ENCODE results near the gene PHF20. TPM values are rescaled to one million over a fixed set of nuclear protein-coding genes. Genes with fewer than 3 reads are reported as not detected.
A peak's percentile ranks its signal among the peaks of the same experiment; 100 is the strongest.
"Not testable (repeated sequence)": the region's sequence is repeated elsewhere in the genome, so short reads cannot be mapped to it uniquely, and the experiment has no call there.

PHF20 gene
- total RNA-seq, 1 experiment from 2014 or later = 37.2 TPM

- CTCF ChIA-PET = interaction anchor here (0.6 to 3.7 kb wide), 8 partner anchors 13 to 212 kb away, joined by 3 to 36 read pairs (median 4); partner anchors contain the start of gene RBM39
- peak within 1 kb of the TSS; percentile 93 for H3K27ac ChIP-seq (ENCODE audit: low read length)
- no peaks in the 10 kb centered on the region for H3F3A ChIP-seq (ENCODE audit: low read length, unreplicated experiment)
- peak within 1 kb of the TSS; percentile 94 for H3K4me2 ChIP-seq (ENCODE audit: low read length)
- H4K20me1 ChIP-seq (ENCODE audit: low read length) = no peaks in the 10 kb centered on the region
- POLR2A ChIA-PET (ENCODE audit: unreplicated experiment) = interaction anchor here (0.5 to 2.5 kb wide), 7 partner anchors 37 to 229 kb away, joined by 3 to 27 read pairs (median 4); partner anchors contain the start of gene RBM39
- peaks cover 13% of the 10 kb centered on the region for H3K4me1 ChIP-seq (ENCODE audit: insufficient read depth, low read length)
- no peaks in the 10 kb centered on the region for H3K36me3 ChIP-seq (ENCODE audit: low read depth, low read length)
- TF ChIP-seq EZH2 (IDR thresholded peaks at IDR 0.05; ENCODE audit: low read length, unreplicated experiment) (no peak), CTCF (conservative IDR thresholded peaks at IDR 0.05; ENCODE audit: low read depth, low read length) (peak; percentile 94), EZH2phosphoT487 (IDR thresholded peaks at IDR 0.05; ENCODE audit: borderline replicate concordance, low read length) (peak; percentile 78)
- intact Hi-C loops (cut with micrococcal nuclease) = loop anchor here (2.0 kb wide), 1 partner anchor 38 kb away; no protein-coding TSS in a partner anchor
- no peaks in the 10 kb centered on the region for H3K9me3 ChIP-seq (ENCODE audit: low read length)
- peaks cover 31% of the 10 kb centered on the region for H3K79me2 ChIP-seq (ENCODE audit: low read length)
- peak within 1 kb of the TSS; percentile 98 for H3K9ac ChIP-seq (ENCODE audit: low read length)
- H2AFZ ChIP-seq (ENCODE audit: low read length) = peak within 1 kb of the TSS; percentile 96
- no peaks in the 10 kb centered on the region for H3K9me2 ChIP-seq (replicated peaks; ENCODE audit: low read length)
- H3K4me3 ChIP-seq (ENCODE audit: low read length) = peak within 1 kb of the TSS; percentile 95
- no TSS peak for BruUV-seq (replicated peaks)
- DNase-seq (peak; percentile 99), ATAC-seq (peak; percentile 88)
- no peaks in the 10 kb centered on the region for H3K27me3 ChIP-seq (ENCODE audit: low read length)
Measured at GRCh38 chr20:35954200-35954906, 182.5 kb downstream of the PHF20 start, which contains the start of gene SCAND1. SCAND1 (minus strand) TSS chr20:35954502; CDS start chr20:35954284, 218 bp downstream.

GRCh38 chr20:35954907-35955251 is 183.1 kb downstream of the PHF20 start:
- intact Hi-C loops (cut with micrococcal nuclease) = loop anchor here (2.0 kb wide), 1 partner anchor 38 kb away; no protein-coding TSS in a partner anchor
- Histone ChIP-seq H3K4me3 (ENCODE audit: low read length) (peak overlapping the region; percentile 95), H2AFZ (ENCODE audit: low read length) (peak overlapping the region; percentile 96), H3K36me3 (ENCODE audit: low read depth, low read length) (no peaks in the 10 kb centered on the region), H3K27ac (ENCODE audit: low read length) (peak overlapping the region; percentile 48), H3K9ac (ENCODE audit: low read length) (peak overlapping the region; percentile 98), H3K27me3 (ENCODE audit: low read length) (no peaks in the 10 kb centered on the region), H3K79me2 (ENCODE audit: low read length) (peaks cover 31% of the 10 kb centered on the region), H4K20me1 (ENCODE audit: low read length) (no peaks in the 10 kb centered on the region), H3K4me1 (ENCODE audit: insufficient read depth, low read length) (peaks cover 13% of the 10 kb centered on the region), H3K4me2 (ENCODE audit: low read length) (peak overlapping the region; percentile 94), H3K9me3 (ENCODE audit: low read length) (no peaks in the 10 kb centered on the region), H3F3A (ENCODE audit: low read length, unreplicated experiment) (no peaks in the 10 kb centered on the region), H3K9me2 (replicated peaks; ENCODE audit: low read length) (no peaks in the 10 kb centered on the region)
- TF ChIP-seq EZH2phosphoT487 (IDR thresholded peaks at IDR 0.05; ENCODE audit: borderline replicate concordance, low read length) = no peak
- no peak for TF ChIP-seq EZH2 (IDR thresholded peaks at IDR 0.05; ENCODE audit: low read length, unreplicated experiment)
- TF ChIP-seq CTCF (conservative IDR thresholded peaks at IDR 0.05; ENCODE audit: low read depth, low read length) = no peak
- peak; percentile 18 for ATAC-seq
- POLR2A ChIA-PET (ENCODE audit: unreplicated experiment) = interaction anchor here (0.7 to 2.5 kb wide), 4 partner anchors 36 to 213 kb away, joined by 3 to 27 read pairs (median 4); partner anchors contain the start of gene RBM39
- DNase-seq = peak; percentile 30
- TSS peak; percentile 89 for BruUV-seq (replicated peaks)
- CTCF ChIA-PET = interaction anchor here (0.7 to 3.7 kb wide), 5 partner anchors 13 to 213 kb away, joined by 3 to 36 read pairs (median 4); partner anchors contain the start of gene RBM39

GRCh38 chr20:35956616-35957015 is 184.8 kb downstream of the PHF20 start:
- no peaks in the 10 kb centered on the region for H3F3A ChIP-seq (ENCODE audit: low read length, unreplicated experiment)
- H3K79me2 ChIP-seq (ENCODE audit: low read length) = peaks cover 30% of the 10 kb centered on the region
- DNase-seq = peak; percentile 6
- TF ChIP-seq CTCF (conservative IDR thresholded peaks at IDR 0.05; ENCODE audit: low read depth, low read length) (no peak), EZH2 (IDR thresholded peaks at IDR 0.05; ENCODE audit: low read length, unreplicated experiment) (no peak), EZH2phosphoT487 (IDR thresholded peaks at IDR 0.05; ENCODE audit: borderline replicate concordance, low read length) (no peak)
- BruUV-seq (replicated peaks) = no TSS peak
- POLR2A ChIA-PET (ENCODE audit: unreplicated experiment) = no interaction called here
- H3K9me3 ChIP-seq (ENCODE audit: low read length) = no peaks in the 10 kb centered on the region
- H2AFZ ChIP-seq (ENCODE audit: low read length) = no peak overlapping the region
- peaks cover 13% of the 10 kb centered on the region for H3K4me1 ChIP-seq (ENCODE audit: insufficient read depth, low read length)
- no peaks in the 10 kb centered on the region for H4K20me1 ChIP-seq (ENCODE audit: low read length)
- intact Hi-C loops (cut with micrococcal nuclease) = no loop called here
- no peak for ATAC-seq
- H3K4me2 ChIP-seq (ENCODE audit: low read length) = no peak overlapping the region
- H3K27ac ChIP-seq (ENCODE audit: low read length) = no peak overlapping the region
- H3K4me3 ChIP-seq (ENCODE audit: low read length) = no peak overlapping the region
- H3K9me2 ChIP-seq (replicated peaks; ENCODE audit: low read length) = no peaks in the 10 kb centered on the region
- H3K9ac ChIP-seq (ENCODE audit: low read length) = no peak overlapping the region
- no peaks in the 10 kb centered on the region for H3K36me3 ChIP-seq (ENCODE audit: low read depth, low read length)
- no peaks in the 10 kb centered on the region for H3K27me3 ChIP-seq (ENCODE audit: low read length)
- CTCF ChIA-PET = no interaction called here

- CTCF ChIA-PET; H3K4me2 ChIP-seq (ENCODE audit: low read length); H3K9me3 ChIP-seq (ENCODE audit: low read length); H3K9ac ChIP-seq (ENCODE audit: low read length); BruUV-seq (replicated peaks); H3K79me2 ChIP-seq (ENCODE audit: low read length); H3K36me3 ChIP-seq (ENCODE audit: low read depth, low read length); H2AFZ ChIP-seq (ENCODE audit: low read length); H3K27me3 ChIP-seq (ENCODE audit: low read length); H3F3A ChIP-seq (ENCODE audit: low read length, unreplicated experiment); H3K4me1 ChIP-seq (ENCODE audit: insufficient read depth, low read length); ATAC-seq; POLR2A ChIA-PET (ENCODE audit: unreplicated experiment); DNase-seq; H4K20me1 ChIP-seq (ENCODE audit: low read length); H3K27ac ChIP-seq (ENCODE audit: low read length); intact Hi-C loops (cut with micrococcal nuclease); H3K9me2 ChIP-seq (replicated peaks; ENCODE audit: low read length); H3K4me3 ChIP-seq (ENCODE audit: low read length): not testable (repeated sequence)
Measured at GRCh38 chr20:35959291-35959690, 187.5 kb downstream of the PHF20 start.
